Tibial nerve (tissue), 4 donors: ENCODE data around the gene MFSD12.

ENCODE experiments used
- EP300 ChIP-seq, 2 donors: sonication (generic); formaldehyde crosslinking; IDR thresholded peaks; one replicate each; pipeline ENCODE4 v1.6.1; 2017; ENCODE audit warnings: antibody characterized with exemption in 2 of 2, mild to moderate bottlenecking in 1 of 2
- POLR2A ChIP-seq, 2 donors: fragments of 450-650 bp; IDR thresholded peaks; one replicate each; pipeline ENCODE4 v1.6.1; 2017; ENCODE audit warnings: antibody characterized with exemption in 2 of 2, mild to moderate bottlenecking in 2 of 2, moderate library complexity in 2 of 2
- TF ChIP-seq, protein P1 (sequence below), 5 experiments: fragments of 200-600 bp in 3 of 5; fragments of 450-650 bp in 2 of 5; sonication (generic) in 3 of 5; IDR thresholded peaks; one replicate each; pipeline ENCODE4 v1.5.1; 2016 to 2019; ENCODE audit warnings: antibody characterized with exemption in 5 of 5, mild to moderate bottlenecking in 3 of 5, moderate library complexity in 2 of 5

DNA sequence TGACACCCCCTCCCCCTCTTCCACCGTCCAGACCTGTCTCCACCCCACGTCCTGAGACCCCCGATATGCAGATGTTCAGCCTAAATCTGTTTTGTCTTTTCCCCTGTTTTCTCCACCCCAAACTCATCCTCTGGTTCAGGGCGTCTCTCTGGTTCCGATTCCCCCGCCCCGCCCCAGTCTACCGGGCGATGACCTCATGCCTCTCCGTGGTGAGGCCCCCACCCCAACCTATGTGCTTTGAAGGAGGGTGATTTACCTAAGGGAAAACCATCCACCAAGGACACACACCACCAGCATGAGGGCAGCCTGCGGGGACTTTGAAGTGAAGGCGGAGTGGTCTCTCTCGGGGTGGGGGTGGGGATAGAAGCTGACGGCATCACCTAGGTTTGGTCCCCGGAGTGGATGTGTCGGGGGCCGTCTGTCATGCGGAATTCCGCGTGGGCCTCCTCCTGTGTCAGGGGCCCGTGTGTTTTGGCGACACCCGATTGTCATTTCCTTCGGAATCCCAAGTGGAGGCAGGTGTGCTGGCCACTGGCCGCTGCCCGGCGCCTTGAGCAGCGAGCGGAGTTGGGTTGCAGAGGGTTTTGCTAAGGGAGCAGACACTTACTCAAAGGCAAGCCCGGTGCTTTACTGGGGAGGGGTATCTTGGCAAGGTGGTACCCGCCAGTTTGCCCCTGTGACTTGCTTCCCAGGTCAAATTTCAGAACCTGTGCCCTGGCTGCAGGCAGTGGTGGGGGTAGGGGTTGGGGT, 49.8 kb downstream of the MFSD12 start:
- TF ChIP-seq, protein P1, sequence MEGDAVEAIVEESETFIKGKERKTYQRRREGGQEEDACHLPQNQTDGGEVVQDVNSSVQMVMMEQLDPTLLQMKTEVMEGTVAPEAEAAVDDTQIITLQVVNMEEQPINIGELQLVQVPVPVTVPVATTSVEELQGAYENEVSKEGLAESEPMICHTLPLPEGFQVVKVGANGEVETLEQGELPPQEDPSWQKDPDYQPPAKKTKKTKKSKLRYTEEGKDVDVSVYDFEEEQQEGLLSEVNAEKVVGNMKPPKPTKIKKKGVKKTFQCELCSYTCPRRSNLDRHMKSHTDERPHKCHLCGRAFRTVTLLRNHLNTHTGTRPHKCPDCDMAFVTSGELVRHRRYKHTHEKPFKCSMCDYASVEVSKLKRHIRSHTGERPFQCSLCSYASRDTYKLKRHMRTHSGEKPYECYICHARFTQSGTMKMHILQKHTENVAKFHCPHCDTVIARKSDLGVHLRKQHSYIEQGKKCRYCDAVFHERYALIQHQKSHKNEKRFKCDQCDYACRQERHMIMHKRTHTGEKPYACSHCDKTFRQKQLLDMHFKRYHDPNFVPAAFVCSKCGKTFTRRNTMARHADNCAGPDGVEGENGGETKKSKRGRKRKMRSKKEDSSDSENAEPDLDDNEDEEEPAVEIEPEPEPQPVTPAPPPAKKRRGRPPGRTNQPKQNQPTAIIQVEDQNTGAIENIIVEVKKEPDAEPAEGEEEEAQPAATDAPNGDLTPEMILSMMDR (IDR thresholded peaks at IDR 0.05) = no peak
- TF ChIP-seq POLR2A (IDR thresholded peaks at IDR 0.05) (no peak), EP300 (IDR thresholded peaks at IDR 0.05) (no peak)
